GM19468 (cell line): ENCODE results near the gene RRAD.

Source experiments
- ATAC-seq: cut with Tn5 transposase; IDR thresholded peaks from one replicate; pipeline ENCODE4 v1.9.1; 2021; ENCODE audit warnings: mild to moderate bottlenecking, moderate library complexity, moderate number of reproducible peaks; ENCODE audit not compliant: unreplicated experiment; ENCODE audit errors: extremely low read depth

RRAD gene

DNA sequence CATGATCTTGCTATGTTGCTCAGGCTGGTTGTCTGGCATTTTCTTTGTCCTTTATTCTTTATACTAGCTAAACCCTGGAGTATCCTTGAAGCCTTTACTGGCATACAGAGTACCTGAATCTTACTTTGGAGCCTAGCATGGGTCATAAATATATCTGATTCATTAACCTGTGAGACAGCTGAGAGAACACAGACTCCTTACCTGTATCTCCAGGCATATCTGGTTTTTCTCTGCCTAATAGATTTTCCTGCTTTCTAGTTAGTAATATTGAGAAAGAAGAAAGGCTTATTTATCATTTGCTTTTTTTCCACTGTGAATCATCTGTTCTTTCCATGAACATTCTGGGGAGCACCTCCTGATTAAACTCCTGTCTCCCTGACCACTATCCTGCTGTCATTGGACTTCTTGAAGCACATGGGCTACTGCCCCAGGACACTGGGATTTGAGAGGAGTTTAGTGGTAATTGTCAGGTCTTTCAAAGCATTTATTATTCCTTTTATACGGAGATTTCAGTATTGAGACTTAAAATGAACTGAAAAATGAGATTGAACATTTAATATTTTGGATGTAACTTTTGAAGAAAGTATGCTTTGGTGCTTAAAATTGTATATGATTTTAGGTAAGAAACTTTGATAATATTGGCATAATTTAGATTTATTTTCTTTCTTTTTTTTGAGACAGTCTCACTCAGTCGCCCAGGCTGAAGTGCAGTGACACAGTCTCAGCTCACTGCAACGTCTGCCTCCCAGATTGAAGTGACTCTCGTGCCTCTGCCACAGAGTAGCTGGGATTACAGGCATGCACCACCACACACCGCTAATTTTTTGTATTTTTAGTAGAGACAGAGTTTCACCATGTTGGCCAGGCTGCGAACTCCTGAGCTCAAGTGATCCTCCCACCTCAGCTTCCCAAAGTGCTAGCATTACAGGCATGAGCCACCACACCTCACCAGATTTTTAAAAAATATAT, 36.4 kb downstream of the RRAD start:
- ATAC-seq, result no peak

DNA sequence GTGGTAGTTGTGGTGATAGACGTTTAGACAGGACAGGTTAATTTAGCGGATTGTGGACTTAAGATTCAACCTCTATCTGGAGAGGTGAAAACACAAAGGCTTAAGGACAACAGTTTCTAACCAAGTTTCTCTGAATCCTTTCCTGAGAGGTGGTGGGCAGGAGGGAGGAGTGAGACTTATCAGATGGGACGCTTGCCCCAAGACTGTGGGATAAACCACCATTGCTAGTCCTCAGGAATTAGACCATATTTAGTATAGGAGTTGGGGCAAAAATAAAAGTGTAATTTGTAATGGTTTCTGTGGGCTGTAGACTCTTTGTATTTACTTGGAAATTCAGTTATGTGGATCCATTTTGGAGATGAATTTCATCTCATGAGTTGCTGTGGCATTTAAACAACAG, 38.4 kb downstream of the RRAD start:
- ATAC-seq, result no peak

- ATAC-seq, result no peak
These were observed 39.0 kb downstream of the RRAD start for GRCh38 chr16:66886321-66886720.

GRCh38 chr16:66885491-66885890, 39.8 kb downstream of the RRAD start:
- ATAC-seq, result no peak

DNA sequence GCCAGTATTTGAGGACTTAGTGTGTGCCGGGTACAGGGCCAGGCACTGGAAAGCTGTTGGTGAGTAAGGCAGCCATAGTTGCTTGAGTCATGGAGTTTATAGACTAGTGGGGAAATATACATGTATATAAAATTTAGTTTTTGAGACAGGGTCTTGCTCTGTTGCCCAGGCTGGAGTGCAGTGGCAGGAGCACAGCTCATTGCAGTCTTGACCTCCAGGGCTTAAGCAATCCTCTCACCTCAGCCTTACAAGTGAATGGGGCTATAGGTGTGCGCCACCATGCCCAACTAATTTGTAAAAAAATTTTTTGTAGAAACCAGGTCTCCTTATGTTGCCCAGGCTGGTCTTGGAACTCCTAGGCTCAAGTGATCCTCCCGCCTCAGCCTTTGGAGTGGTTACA, 42.6 kb downstream of the RRAD start:
- ATAC-seq, result no peak

GRCh38 chr16:66881964-66882508, 43.3 kb downstream of the RRAD start:
- ATAC-seq, result no peak

GRCh38 chr16:66881560-66881959, 43.8 kb downstream of the RRAD start:
- no peak for ATAC-seq

- ATAC-seq, result no peak
These were observed 44.3 kb downstream of the RRAD start for GRCh38 chr16:66881014-66881417.

- peak; percentile 80 for ATAC-seq
These were observed 44.9 kb downstream of the RRAD start, which contains the start of gene PDP2 for GRCh38 chr16:66880288-66881013. TSS of gene PDP2 (plus strand) at chr16:66880515. CDS start at chr16:66884285, 3,770 bp downstream.

DNA sequence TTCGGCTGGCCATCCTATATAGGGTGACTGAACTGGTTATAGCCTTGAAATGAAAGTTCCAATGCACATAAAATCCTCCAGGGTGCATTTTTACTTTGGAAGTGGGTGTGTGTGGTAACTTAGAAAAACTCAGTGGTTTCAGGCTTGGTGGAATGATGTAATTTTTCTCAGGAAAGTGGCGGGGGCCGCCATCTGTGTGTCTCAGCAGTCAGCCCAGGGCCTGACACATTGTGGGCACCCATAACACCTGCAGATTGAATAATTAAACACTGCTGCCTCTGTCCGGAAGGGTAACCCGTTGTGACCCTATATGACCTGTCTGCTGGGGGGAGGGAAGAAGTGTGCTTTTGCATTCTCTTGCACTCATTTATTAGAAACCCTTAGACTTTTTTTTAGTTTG, 47.3 kb downstream of the RRAD start:
- no peak for ATAC-seq

DNA sequence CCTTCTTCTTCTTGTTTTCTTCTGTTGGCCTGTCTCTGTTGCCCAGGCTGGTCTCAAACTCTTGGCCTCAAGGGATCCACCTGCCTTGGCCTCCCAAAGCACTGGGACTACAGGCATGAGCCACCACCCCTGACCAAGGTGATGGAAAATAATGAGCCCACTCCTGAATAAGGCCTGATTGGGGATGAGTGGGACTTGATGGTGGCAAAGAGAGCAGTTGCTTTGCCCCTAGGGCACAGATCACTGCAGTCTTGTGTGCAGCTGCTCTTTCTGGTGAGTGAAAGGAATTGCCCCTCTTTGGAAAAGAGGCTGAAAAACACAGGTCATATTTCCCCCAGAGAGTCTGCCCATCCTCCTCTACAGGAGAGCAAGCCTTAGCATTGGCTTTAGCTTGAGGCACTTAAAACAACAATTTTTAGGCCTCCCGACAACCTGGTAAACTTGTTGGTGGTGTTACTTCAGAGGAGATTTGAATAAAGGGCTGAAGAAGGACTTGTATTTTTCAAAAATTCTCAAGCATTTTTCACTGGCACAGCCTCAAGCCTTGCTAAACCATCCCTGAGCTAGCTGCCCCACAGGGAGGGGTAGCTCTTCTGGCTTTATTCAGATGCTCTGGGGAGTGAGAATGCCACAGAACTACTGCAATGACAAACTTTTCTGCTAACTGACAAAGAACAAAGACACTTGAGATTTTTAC, 51.1 kb downstream of the RRAD start:
- ATAC-seq, result no peak

DNA sequence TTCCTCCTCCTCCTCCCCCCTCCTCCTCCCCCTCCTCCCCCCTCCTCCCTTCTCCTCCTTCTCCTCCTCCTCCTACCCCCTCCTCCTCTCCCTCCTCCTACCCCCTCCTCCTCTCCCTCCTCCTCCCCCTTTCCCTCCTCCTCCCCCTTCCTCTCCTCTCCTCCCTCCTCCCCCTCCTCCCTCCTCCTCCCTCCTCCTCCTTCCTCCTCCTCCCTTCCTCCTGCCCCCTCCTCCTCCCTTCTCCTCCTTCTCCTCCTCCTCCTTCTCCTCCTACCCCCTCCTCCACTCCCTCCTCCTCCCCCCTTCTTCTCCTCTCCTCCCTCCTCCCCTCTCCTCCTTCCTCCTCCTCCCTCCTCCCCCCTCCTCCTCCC, 51.7 kb downstream of the RRAD start:
- no peak for ATAC-seq

GRCh38 chr16:66872943-66873684, 52.2 kb downstream of the RRAD start:
- ATAC-seq, result peak; percentile 62

- ATAC-seq, result no peak
These were observed 52.8 kb downstream of the RRAD start for GRCh38 chr16:66872559-66872942.

- no peak for ATAC-seq
These were observed 53.5 kb downstream of the RRAD start for GRCh38 chr16:66871840-66872239.
